Left renal pelvis (tissue), 4 donors: ENCODE data around the gene TRMT61A. TPM values are rescaled to one million over a fixed set of nuclear protein-coding genes. Genes with fewer than 3 reads are reported as not detected.

ENCODE experiments used
- DNase-seq, 4 donors: peaks; one replicate each; pipeline ENCODE4 v3.0.0-alpha.2; 2013; ENCODE audit warnings: low read depth in 4 of 4, low spot score in 3 of 4
- polyA plus RNA-seq, 4 donors: library from polyadenylated mRNA; unstranded; fragments of 120-200 nt; gene quantifications; one replicate each; pipeline ENCODE4 v1.2.1, GENCODE V29; 2013; ENCODE audit not compliant: insufficient read length in 4 of 4

Gene TRMT61A
- polyA plus RNA-seq, 4 donors, result 5.6 to 9.0 (median 6.2) TPM

- DNase-seq, result no peak
These were observed 32.6 kb downstream of the TRMT61A start for GRCh38 chr14:103561381-103562178.

GRCh38 chr14:103562179-103562428, 33.1 kb downstream of the TRMT61A start:
- DNase-seq, result no peak

- peak in 2 of 4 donors; percentile 54 to 75 for DNase-seq
These were observed 33.6 kb downstream of the TRMT61A start, which contains the start of the genes BAG5 and COA8 for GRCh38 chr14:103562429-103563225. TSS of gene BAG5 (minus strand) at chr14:103562657. CDS start at chr14:103561164, 1,493 bp downstream. TSS of gene COA8 (plus strand) at chr14:103562960. CDS start at chr14:103563002, 42 bp downstream.

GRCh38 chr14:103563226-103563620, 34.2 kb downstream of the TRMT61A start:
- DNase-seq, result no peak

- DNase-seq, result no peak
These were observed 35.0 kb downstream of the TRMT61A start for GRCh38 chr14:103563844-103564505.

- no peak for DNase-seq
These were observed 40.0 kb downstream of the TRMT61A start for GRCh38 chr14:103568952-103569351.

- no peak for DNase-seq
These were observed 40.4 kb downstream of the TRMT61A start for GRCh38 chr14:103569408-103569807.

- DNase-seq, result no peak
These were observed 45.1 kb downstream of the TRMT61A start for GRCh38 chr14:103574104-103574503.

GRCh38 chr14:103574707-103575285, 45.8 kb downstream of the TRMT61A start:
- no peak for DNase-seq

GRCh38 chr14:103576371-103577024, 47.5 kb downstream of the TRMT61A start:
- DNase-seq, result peak; percentile 64 to 85 (median 76)

- DNase-seq, result no peak
These were observed 49.5 kb downstream of the TRMT61A start for GRCh38 chr14:103578401-103579075.

GRCh38 chr14:103581206-103581605, 52.2 kb downstream of the TRMT61A start:
- DNase-seq, result no peak

GRCh38 chr14:103581954-103582703, 53.1 kb downstream of the TRMT61A start:
- DNase-seq, result no peak

- DNase-seq, result no peak
These were observed 55.4 kb downstream of the TRMT61A start for GRCh38 chr14:103584326-103584915.

Other genes starting within 250 kb of the TRMT61A start
- gene EIF5, start 195.0 kb upstream of the TRMT61A start, polyA plus RNA-seq, result 100 to 1,000 TPM in 3 of 4 donors, 10 to 100 TPM in 1; 99.2 to 257 (median 246) TPM
- 100 to 1,000 TPM in 1 of 4 donors, 10 to 100 TPM in 3; 79.3 to 106 (median 94.3) TPM for gene MARK3, start 143.8 kb upstream of the TRMT61A start, polyA plus RNA-seq
- gene CKB, start 6.4 kb upstream of the TRMT61A start, polyA plus RNA-seq, result 100 to 1,000 TPM in 3 of 4 donors, 10 to 100 TPM in 1; 65.6 to 159 (median 121) TPM
- gene BAG5, start 33.5 kb downstream of the TRMT61A start, polyA plus RNA-seq, result 10 to 100 TPM; 22.7 to 34.6 (median 31.5) TPM
- gene COA8, start 33.8 kb downstream of the TRMT61A start, polyA plus RNA-seq, result 10 to 100 TPM; 26.7 to 46.0 (median 42.1) TPM
- gene KLC1, start 100.0 kb downstream of the TRMT61A start, polyA plus RNA-seq, result 100 to 1,000 TPM in 3 of 4 donors, 10 to 100 TPM in 1; 74.6 to 154 (median 106) TPM
- gene XRCC3, start 186.3 kb downstream of the TRMT61A start, polyA plus RNA-seq, result 10 to 100 TPM; 11.5 to 23.9 (median 12.6) TPM
- 10 to 100 TPM; 50.6 to 60.4 (median 55.2) TPM for gene ZFYVE21, start 186.6 kb downstream of the TRMT61A start, polyA plus RNA-seq